Measurements from ENCODE around the gene PNMA1. TPM values are rescaled to one million over a fixed set of nuclear protein-coding genes. Genes with fewer than 3 reads are reported as not detected.

PNMA1 gene
- total and polyA plus RNA-seq, 9 of the 15 experiments (the other 6 are each of a cell fraction or from before 2014, with no cell fraction given), result 1.7 to 26.4 (median 8.7) TPM

DNA sequence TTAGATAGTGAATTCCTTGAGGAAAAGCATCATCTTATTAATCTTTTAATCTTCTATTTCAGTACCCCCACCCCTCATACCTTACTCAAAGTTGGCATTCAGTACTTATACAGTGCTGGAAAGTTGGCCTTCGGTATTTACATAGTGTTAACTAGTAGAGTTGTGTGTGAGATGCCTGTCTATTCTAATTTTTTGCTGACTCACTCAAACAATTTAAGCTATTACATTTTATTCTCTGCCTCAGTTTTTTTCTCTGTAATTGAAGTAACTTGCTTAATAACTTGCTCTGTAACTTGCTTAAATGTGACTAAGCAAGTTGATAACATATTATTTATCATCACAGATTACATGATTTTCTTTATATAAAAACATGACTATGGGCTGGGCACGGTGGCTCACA is 49.1 kb downstream of the PNMA1 start:
- CTCF ChIA-PET (ENCODE audit: low intra/inter-chr PET ratio), result no interaction called here
- DNase-seq (ENCODE audit: extremely low read depth in 1 of 4, low spot score in 3 of 4) (no peak), ATAC-seq (no peak), FAIRE-seq (peak; percentile 6)
- H3K79me2 ChIP-seq (ENCODE audit: control insufficient read depth, insufficient read depth, low read length), result no peaks in the 10 kb centered on the region
- H3K9ac ChIP-seq (ENCODE audit: insufficient read depth in 1 of 2, low read depth in 2 of 2, low read length in 2 of 2), result no peak overlapping the region
- intact Hi-C loops (cut with micrococcal nuclease) (no loop called here), in situ Hi-C loops (cut with MboI) (no loop called here)
- H3K9me3 ChIP-seq (replicated peaks; ENCODE audit: control insufficient read depth, insufficient read depth, low read depth, low read length), result no peaks in the 10 kb centered on the region
- BruUV-seq (replicated peaks), result no TSS peak
- H4K20me1 ChIP-seq (replicated peaks; ENCODE audit: control insufficient read depth, insufficient read depth, low read length), result no peaks in the 10 kb centered on the region
- H3K36me3 ChIP-seq (ENCODE audit: control insufficient read depth, insufficient read depth, low read length), result no peaks in the 10 kb centered on the region
- POLR2A ChIA-PET, result interaction anchor here (0.6 to 0.7 kb wide), 2 partner anchors 1055 to 1218 kb away, joined by 3 to 4 read pairs; no protein-coding TSS in a partner anchor
- no peak overlapping the region for H2AFZ ChIP-seq (ENCODE audit: low read depth, low read length)
- 71% methylated on average over 2 of the region's 2 CpGs for WGBS (ENCODE audit: insufficient coverage, low coverage, missing lambda C conversion rate)
- H3K4me2 ChIP-seq (ENCODE audit: insufficient read depth, low read length), result no peak overlapping the region
- no peaks in the 10 kb centered on the region for H3K9me1 ChIP-seq (ENCODE audit: control insufficient read depth, insufficient read depth, low read length)
- no peak overlapping the region for H3K4me3 ChIP-seq
- H3K27me3 ChIP-seq (ENCODE audit: control insufficient read depth in 2 of 2, insufficient read depth in 2 of 2, low read length in 2 of 2), result no peaks in the 10 kb centered on the region
- H3K4me1 ChIP-seq (replicated peaks in 1 of 2; ENCODE audit: control insufficient read depth in 2 of 2, insufficient read depth in 2 of 2, low read length in 2 of 2), result peaks cover 0 to 4% of the 10 kb centered on the region in 2 experiments; a peak in 2 of 5 replicates
- no peak overlapping the region for H3K27ac ChIP-seq (ENCODE audit: extremely low read depth, low read depth, low read length)
- TF ChIP-seq NFE2 (IDR thresholded peaks at IDR 0.05; ENCODE audit: low read depth) (0 out of 2 replicates have a peak, but pooled peaks have one; percentile 50), NFE2L1 (tag; IDR thresholded peaks at IDR 0.05; ENCODE audit: borderline replicate concordance, low read depth) (peak; percentile 40; the same call in 1 of the 2 replicates), ZNF507 (tag; conservative IDR thresholded peaks at IDR 0.05) (no peak), MED1 (CRISPR knock-in tag; IDR thresholded peaks at IDR 0.05; ENCODE audit: borderline replicate concordance) (no peak), ZNF316 (IDR thresholded peaks at IDR 0.05) (peak; percentile 91), TEAD4 (IDR thresholded peaks at IDR 0.05; ENCODE audit: low read length) (no peak), TEAD4 (CRISPR knock-in tag; IDR thresholded peaks at IDR 0.05; ENCODE audit: borderline replicate concordance) (no peak), MAFG (tag; conservative IDR thresholded peaks at IDR 0.05) (peak; percentile 77), SMARCA4 (IDR thresholded peaks at IDR 0.05) (no peak), KLF6 (CRISPR knock-in tag; IDR thresholded peaks at IDR 0.05; ENCODE audit: borderline replicate concordance) (no peak), MAFK (IDR thresholded peaks at IDR 0.05; ENCODE audit: low read length) (peak; percentile 68; the same call in 1 of the 2 replicates), BRD4 (IDR thresholded peaks at IDR 0.05) (no peak), MTF1 (CRISPR knock-in tag; IDR thresholded peaks at IDR 0.05; ENCODE audit: borderline replicate concordance) (no peak), FOXK1 (CRISPR knock-in tag; IDR thresholded peaks at IDR 0.05; ENCODE audit: borderline replicate concordance) (no peak), DMBX1 (CRISPR knock-in tag; IDR thresholded peaks at IDR 0.05; ENCODE audit: borderline replicate concordance) (no peak), NR4A1 (CRISPR knock-in tag; IDR thresholded peaks at IDR 0.05) (no peak), NR4A1 (tag; IDR thresholded peaks at IDR 0.05) (no peak), C11orf30 (IDR thresholded peaks at IDR 0.05; ENCODE audit: low read depth) (peak; percentile 84), MAFF (IDR thresholded peaks at IDR 0.05; ENCODE audit: low read length) (peak; percentile 71), NFIC (IDR thresholded peaks at IDR 0.05) (no peak)
- TF ChIP-seq, protein P1, sequence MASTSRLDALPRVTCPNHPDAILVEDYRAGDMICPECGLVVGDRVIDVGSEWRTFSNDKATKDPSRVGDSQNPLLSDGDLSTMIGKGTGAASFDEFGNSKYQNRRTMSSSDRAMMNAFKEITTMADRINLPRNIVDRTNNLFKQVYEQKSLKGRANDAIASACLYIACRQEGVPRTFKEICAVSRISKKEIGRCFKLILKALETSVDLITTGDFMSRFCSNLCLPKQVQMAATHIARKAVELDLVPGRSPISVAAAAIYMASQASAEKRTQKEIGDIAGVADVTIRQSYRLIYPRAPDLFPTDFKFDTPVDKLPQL (IDR thresholded peaks at IDR 0.05; ENCODE audit: extremely low read depth, insufficient read length), result no peak
- TF ChIP-seq, protein P2, sequence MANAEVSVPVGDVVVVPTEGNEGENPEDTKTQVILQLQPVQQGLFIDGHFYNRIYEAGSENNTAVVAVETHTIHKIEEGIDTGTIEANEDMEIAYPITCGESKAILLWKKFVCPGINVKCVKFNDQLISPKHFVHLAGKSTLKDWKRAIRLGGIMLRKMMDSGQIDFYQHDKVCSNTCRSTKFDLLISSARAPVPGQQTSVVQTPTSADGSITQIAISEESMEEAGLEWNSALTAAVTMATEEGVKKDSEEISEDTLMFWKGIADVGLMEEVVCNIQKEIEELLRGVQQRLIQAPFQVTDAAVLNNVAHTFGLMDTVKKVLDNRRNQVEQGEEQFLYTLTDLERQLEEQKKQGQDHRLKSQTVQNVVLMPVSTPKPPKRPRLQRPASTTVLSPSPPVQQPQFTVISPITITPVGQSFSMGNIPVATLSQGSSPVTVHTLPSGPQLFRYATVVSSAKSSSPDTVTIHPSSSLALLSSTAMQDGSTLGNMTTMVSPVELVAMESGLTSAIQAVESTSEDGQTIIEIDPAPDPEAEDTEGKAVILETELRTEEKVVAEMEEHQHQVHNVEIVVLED (CRISPR knock-in tag; IDR thresholded peaks at IDR 0.05), result no peak
- TF ChIP-seq, protein P3, sequence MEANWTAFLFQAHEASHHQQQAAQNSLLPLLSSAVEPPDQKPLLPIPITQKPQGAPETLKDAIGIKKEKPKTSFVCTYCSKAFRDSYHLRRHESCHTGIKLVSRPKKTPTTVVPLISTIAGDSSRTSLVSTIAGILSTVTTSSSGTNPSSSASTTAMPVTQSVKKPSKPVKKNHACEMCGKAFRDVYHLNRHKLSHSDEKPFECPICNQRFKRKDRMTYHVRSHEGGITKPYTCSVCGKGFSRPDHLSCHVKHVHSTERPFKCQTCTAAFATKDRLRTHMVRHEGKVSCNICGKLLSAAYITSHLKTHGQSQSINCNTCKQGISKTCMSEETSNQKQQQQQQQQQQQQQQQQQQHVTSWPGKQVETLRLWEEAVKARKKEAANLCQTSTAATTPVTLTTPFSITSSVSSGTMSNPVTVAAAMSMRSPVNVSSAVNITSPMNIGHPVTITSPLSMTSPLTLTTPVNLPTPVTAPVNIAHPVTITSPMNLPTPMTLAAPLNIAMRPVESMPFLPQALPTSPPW (CRISPR knock-in tag; IDR thresholded peaks at IDR 0.05), result no peak
